ENCODE results near the gene UPP1.

UPP1 gene

DNA sequence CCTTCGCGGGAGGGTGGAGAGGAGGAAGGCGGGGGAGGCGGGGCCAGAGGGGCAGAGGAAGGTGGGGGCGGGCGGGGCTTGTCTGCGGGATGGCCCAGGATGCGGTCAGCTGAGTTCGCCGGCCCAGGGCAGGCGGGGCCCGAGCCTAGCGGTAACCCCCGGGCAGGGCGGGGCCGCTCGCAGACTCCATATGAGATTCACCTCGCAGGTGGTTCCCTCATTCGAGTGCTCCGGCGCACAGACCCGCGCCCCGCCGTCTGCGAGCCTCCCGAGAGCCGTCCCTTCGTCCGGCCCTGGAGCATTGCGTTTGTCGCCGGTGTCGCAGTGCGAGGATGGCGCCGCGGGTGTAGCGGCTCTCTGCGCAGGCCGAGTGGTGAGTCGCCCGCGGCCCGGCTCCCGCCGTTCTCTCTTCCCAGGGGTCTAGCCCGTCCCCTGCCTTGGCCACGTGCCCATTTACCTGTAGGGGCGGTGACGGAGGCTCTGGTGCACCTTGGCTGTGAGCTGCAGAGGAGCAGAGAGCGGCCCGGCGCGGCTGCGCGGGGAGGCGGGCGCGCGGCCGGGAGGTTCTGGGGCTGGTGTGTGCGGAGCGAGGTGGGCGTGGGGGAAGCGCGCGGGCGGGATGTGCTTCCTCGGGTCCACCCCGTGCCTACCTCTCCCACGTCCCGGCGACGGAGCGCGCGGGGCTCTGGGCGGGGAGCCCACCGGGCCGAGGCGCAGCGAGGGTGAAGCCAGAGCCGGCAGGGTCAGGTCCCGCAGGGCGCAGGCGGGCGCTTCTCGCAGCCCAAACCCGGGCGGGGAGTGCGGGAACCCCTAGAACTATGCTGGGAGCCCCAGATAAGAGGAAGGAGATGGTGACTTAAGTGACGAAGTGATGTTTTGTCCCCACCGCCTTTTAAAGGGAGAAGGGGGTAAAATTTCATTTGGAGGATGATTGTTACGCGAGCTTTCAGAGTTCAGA is at the start of gene UPP1:
Gene UPP1 (plus strand): TSS at position 220 of the 958 bp plus-strand sequence. CDS start 5,519 bp downstream, outside the sequence.
- TF ChIP-seq GATA2 (IDR thresholded peaks at IDR 0.05; ENCODE audit: low read depth, low read length) (no peak), GATA3 (IDR thresholded peaks at IDR 0.05; ENCODE audit: low read depth, low read length) (no peak)

DNA sequence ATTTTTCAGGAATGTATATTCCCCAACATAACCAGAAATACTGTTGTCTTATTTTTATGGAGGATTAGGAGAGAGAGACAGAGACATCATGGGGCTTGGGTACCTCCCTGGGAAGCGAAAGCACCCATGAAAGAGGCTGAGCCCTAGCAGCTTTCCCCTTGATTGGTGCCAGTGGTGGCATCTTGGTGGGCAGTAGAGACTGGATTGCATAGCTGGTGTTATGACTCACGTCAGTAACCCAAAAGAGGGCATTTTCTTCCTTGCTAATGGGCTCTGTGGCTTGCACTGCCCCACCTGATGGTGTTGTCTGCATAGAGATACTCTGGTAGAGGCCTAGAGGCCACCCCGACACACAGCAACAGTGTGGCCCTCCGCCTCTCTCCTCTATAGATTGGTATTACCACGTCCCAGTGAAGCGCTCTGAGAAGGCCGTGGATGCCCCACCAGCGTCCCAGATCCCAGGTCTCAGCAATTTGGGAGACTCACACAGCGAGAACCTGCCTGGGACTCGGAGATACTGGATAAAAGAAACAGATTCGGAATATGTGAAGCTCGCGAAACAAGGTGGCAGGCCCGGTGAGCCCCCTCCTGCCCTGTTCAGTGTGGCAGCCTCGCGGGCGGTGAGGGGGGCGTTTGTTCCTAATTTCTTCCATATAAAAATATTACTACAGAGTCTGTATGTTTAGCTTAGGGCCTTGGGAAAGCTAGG is 48.0 kb upstream of the UPP1 start:
- TF ChIP-seq GATA3 (IDR thresholded peaks at IDR 0.05; ENCODE audit: low read depth, low read length) (no peak), GATA2 (IDR thresholded peaks at IDR 0.05; ENCODE audit: low read depth, low read length) (no peak)

DNA sequence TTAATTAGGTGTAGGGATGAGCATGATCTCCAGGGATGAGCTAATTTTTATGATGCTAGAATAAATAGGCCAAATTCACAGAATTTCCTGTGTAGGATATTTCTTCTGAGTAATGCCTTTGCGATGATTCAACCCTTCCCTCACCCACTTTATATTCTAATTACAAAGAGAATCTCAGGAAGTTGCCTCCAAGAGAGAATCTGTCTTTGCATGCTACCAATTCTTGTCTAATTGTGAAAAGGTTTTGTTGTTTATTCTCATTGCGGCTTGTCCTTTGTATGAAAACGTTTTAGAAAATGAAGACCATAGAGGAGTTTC is 47.5 kb upstream of the UPP1 start:
- TF ChIP-seq GATA2 (IDR thresholded peaks at IDR 0.05; ENCODE audit: low read depth, low read length) (no peak), GATA3 (IDR thresholded peaks at IDR 0.05; ENCODE audit: low read depth, low read length) (no peak)

GRCh38 chr7:48042216-48042615 is 46.8 kb upstream of the UPP1 start:
- no peak for TF ChIP-seq GATA3 (IDR thresholded peaks at IDR 0.05; ENCODE audit: low read depth, low read length)
- TF ChIP-seq GATA2 (IDR thresholded peaks at IDR 0.05; ENCODE audit: low read depth, low read length) = no peak

GRCh38 chr7:48042636-48043035 is 46.4 kb upstream of the UPP1 start:
- TF ChIP-seq GATA2 (IDR thresholded peaks at IDR 0.05; ENCODE audit: low read depth, low read length) (no peak), GATA3 (IDR thresholded peaks at IDR 0.05; ENCODE audit: low read depth, low read length) (no peak)

GRCh38 chr7:48045195-48045765 is 43.8 kb upstream of the UPP1 start:
- TF ChIP-seq GATA3 (IDR thresholded peaks at IDR 0.05; ENCODE audit: low read depth, low read length) = no peak
- no peak for TF ChIP-seq GATA2 (IDR thresholded peaks at IDR 0.05; ENCODE audit: low read depth, low read length)

DNA sequence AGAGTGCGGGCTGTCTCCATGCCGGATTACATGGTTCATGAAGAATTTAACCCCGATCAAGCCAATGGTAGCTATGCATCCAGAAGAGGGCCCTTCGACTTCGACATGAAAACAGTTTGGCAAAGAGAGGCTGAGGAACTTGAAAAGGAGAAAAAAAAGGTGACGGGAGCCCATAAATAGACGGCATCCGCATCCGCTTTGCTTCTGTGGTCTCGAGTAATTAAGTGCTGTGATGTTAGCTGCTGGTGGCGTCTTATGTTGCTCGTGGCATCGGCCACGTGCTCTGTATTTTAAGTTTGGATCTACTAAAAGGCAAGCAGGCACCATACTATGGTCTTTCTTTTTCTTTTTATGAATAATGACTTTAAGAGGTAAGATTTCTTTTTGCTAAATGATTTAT is 42.6 kb upstream of the UPP1 start:
- TF ChIP-seq GATA2 (IDR thresholded peaks at IDR 0.05; ENCODE audit: low read depth, low read length) (no peak), GATA3 (IDR thresholded peaks at IDR 0.05; ENCODE audit: low read depth, low read length) (no peak)

DNA sequence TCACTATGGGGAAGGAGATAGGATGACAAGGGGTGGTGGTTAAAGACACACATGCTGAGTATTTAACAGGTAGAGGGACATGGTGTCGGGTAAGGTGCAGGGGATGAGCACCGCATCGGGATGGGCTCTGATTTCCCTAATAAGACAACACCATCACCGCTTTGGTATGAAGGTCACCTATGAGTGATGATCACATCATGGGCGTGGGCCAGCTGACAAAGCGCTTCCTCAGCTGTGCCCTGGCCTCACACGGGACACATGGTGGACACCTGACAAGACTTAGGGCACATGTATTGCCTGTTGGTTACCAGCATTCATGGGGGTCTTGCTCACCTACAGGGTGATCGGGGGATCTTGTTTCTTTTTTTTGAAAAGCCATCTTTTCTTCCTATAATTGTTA is 41.0 kb upstream of the UPP1 start:
- TF ChIP-seq GATA2 (IDR thresholded peaks at IDR 0.05; ENCODE audit: low read depth, low read length) (no peak), GATA3 (IDR thresholded peaks at IDR 0.05; ENCODE audit: low read depth, low read length) (no peak)

GRCh38 chr7:48049850-48050249 is 39.2 kb upstream of the UPP1 start:
- TF ChIP-seq GATA3 (IDR thresholded peaks at IDR 0.05; ENCODE audit: low read depth, low read length) = no peak
- no peak for TF ChIP-seq GATA2 (IDR thresholded peaks at IDR 0.05; ENCODE audit: low read depth, low read length)

DNA sequence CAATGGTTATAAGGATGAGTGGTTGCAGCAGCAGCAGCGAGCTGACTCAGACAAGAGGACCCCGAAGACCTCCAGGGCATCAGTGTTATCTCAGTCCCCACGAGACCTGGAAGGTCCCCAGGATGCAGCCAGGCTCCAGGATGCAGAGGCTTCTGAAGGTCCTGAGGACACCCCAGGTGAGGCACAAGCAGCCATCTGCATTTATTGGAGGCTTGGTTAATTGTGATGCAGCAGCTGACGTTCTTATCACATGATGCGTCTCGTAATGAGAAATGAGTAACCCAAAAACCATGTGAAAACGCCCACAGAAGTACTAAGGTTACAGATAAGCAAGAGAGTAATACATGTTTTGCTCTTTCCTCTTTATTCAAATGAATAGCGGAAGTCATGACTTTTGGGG is 36.3 kb upstream of the UPP1 start:
- TF ChIP-seq GATA3 (IDR thresholded peaks at IDR 0.05; ENCODE audit: low read depth, low read length) (no peak), GATA2 (IDR thresholded peaks at IDR 0.05; ENCODE audit: low read depth, low read length) (no peak)

- TF ChIP-seq GATA2 (IDR thresholded peaks at IDR 0.05; ENCODE audit: low read depth, low read length) (no peak), GATA3 (IDR thresholded peaks at IDR 0.05; ENCODE audit: low read depth, low read length) (no peak)
Measured at GRCh38 chr7:48053736-48054135, 35.3 kb upstream of the UPP1 start.

DNA sequence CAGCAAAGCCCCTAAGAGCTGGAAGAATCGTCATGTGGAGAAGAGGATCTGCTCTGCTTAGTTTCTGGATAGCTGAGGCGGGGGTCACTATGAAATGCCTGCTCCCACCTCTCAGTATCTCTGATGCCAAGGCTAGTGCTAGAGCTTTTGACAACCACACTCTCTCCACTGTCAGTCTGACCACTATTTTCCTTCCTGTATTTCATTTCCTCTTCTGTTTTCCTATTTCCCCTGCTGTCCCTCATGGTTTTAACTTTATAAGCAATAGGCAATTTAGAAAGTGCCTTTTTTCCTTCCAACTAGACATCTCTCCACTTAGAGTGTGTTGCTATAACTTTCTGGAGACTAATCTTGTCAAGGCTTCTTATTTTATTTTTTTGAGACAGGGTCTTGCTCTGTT is 30.1 kb upstream of the UPP1 start:
- TF ChIP-seq GATA2 (IDR thresholded peaks at IDR 0.05; ENCODE audit: low read depth, low read length) = no peak

DNA sequence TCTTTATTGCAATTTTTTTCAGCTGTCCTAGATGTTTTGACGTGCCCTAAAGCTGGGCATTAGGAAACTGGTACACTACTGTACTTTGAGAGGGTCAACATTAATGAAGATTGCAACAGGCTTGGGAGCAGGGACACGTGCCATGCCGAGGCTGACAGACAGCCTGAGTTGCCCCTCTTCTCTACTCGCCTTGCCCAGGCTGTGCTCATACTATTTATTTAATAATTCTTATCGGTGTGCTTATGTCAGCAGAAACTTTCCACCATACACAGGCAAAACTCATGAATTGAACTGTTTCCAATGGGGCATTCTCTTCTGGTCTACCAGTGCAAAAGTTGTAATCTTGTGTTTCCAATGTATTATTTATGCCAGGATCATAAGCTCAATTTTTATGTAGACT is 29.4 kb upstream of the UPP1 start:
- TF ChIP-seq GATA2 (IDR thresholded peaks at IDR 0.05; ENCODE audit: low read depth, low read length) (no peak), GATA3 (IDR thresholded peaks at IDR 0.05; ENCODE audit: low read depth, low read length) (no peak)

GRCh38 chr7:48063985-48064384 is 25.1 kb upstream of the UPP1 start:
- TF ChIP-seq GATA2 (IDR thresholded peaks at IDR 0.05; ENCODE audit: low read depth, low read length) = no peak
- no peak for TF ChIP-seq GATA3 (IDR thresholded peaks at IDR 0.05; ENCODE audit: low read depth, low read length)

GRCh38 chr7:48067475-48067874 is 21.6 kb upstream of the UPP1 start:
- TF ChIP-seq GATA2 (IDR thresholded peaks at IDR 0.05; ENCODE audit: low read depth, low read length) = 0 out of 2 replicates have a peak, but pooled peaks have one; percentile 20
- TF ChIP-seq GATA3 (IDR thresholded peaks at IDR 0.05; ENCODE audit: low read depth, low read length) = no peak
